Dendritic cell treated with granulocyte-macrophage colony-stimulating factor and Interleukin-4, amounts not matched to agents 40 ng/mL and 50 ng/mL, for 4 days (primary cell): ENCODE measurements around the gene USP6.
A peak's percentile ranks its signal among the peaks of the same experiment; 100 is the strongest.
"Not testable (repeated sequence)": the region's sequence is repeated elsewhere in the genome, so short reads cannot be mapped to it uniquely, and the experiment has no call there.

Experiments used
- H3K27ac Mint-ChIP-seq: one replicate; pipeline ENCODE4 v1.8.0; 2022; ENCODE audit warnings: mild to moderate bottlenecking, mixed read lengths
- H3K27me3 Mint-ChIP-seq: one replicate; pipeline ENCODE4 v1.8.0; 2022; ENCODE audit warnings: mild to moderate bottlenecking, mixed read lengths
- H3K36me3 Mint-ChIP-seq: one replicate; pipeline ENCODE4 v1.8.0; 2022; ENCODE audit warnings: low read depth, mixed read lengths
- H3K4me1 Mint-ChIP-seq: one replicate; pipeline ENCODE4 v1.8.0; 2022; ENCODE audit warnings: low read depth, mixed read lengths
- H3K4me3 Mint-ChIP-seq: one replicate; pipeline ENCODE4 v1.8.0; 2022; ENCODE audit warnings: mild to moderate bottlenecking, moderate library complexity, mixed read lengths
- H3K9me3 Mint-ChIP-seq: one replicate; pipeline ENCODE4 v1.8.0; 2022; ENCODE audit warnings: mixed read lengths
- intact Hi-C: fragments of 100-400 bp; cut with micrococcal nuclease; formaldehyde crosslinking; loops from one replicate; pipeline ENCODE4 v1.15.0; 2022

Gene USP6

GRCh38 chr17:5209396-5209795 is 93.6 kb downstream of the USP6 start:
- H3K27ac Mint-ChIP-seq: no peak overlapping the region
- no peaks in the 10 kb centered on the region for H3K27me3 Mint-ChIP-seq
- H3K9me3 Mint-ChIP-seq: no peaks in the 10 kb centered on the region
- H3K4me1 Mint-ChIP-seq: peaks cover 63% of the 10 kb centered on the region
- peaks cover 60% of the 10 kb centered on the region for H3K36me3 Mint-ChIP-seq
- intact Hi-C loops: no loop called here
- H3K4me3 Mint-ChIP-seq: no peak overlapping the region

GRCh38 chr17:5210091-5210490 is 94.3 kb downstream of the USP6 start:
- H3K4me3 Mint-ChIP-seq: no peak overlapping the region
- H3K36me3 Mint-ChIP-seq: peaks cover 65% of the 10 kb centered on the region
- H3K4me1 Mint-ChIP-seq: peaks cover 63% of the 10 kb centered on the region
- H3K27me3 Mint-ChIP-seq: no peaks in the 10 kb centered on the region
- H3K9me3 Mint-ChIP-seq: no peaks in the 10 kb centered on the region
- intact Hi-C loops: no loop called here
- peak overlapping the region; percentile 70 for H3K27ac Mint-ChIP-seq

- H3K4me1 Mint-ChIP-seq: peaks cover 68% of the 10 kb centered on the region
These were observed 94.9 kb downstream of the USP6 start for GRCh38 chr17:5210614-5211252.

GRCh38 chr17:5211458-5211857 is 95.6 kb downstream of the USP6 start:
- Mint-ChIP-seq H3K4me3 (peak overlapping the region; percentile 55), H3K27me3 (no peaks in the 10 kb centered on the region), H3K4me1 (peaks cover 70% of the 10 kb centered on the region), H3K36me3 (peaks cover 79% of the 10 kb centered on the region), H3K27ac (peak overlapping the region; percentile 70), H3K9me3 (no peaks in the 10 kb centered on the region)
- intact Hi-C loops: no loop called here

More at GRCh38 chr17:5210614-5211252, 94.9 kb downstream of the USP6 start:
- Mint-ChIP-seq H3K9me3 (no peaks in the 10 kb centered on the region), H3K36me3 (peaks cover 72% of the 10 kb centered on the region), H3K27me3 (no peaks in the 10 kb centered on the region), H3K4me3 (peak overlapping the region; percentile 55), H3K27ac (peak overlapping the region; percentile 70)
- intact Hi-C loops: no loop called here

GRCh38 chr17:5217562-5217961 is 101.7 kb downstream of the USP6 start:
- H3K9me3 Mint-ChIP-seq, intact Hi-C loops, H3K27me3 Mint-ChIP-seq, H3K4me3 Mint-ChIP-seq, H3K27ac Mint-ChIP-seq: not testable (repeated sequence)
- H3K36me3 Mint-ChIP-seq: peaks cover 100% of the 10 kb centered on the region
- peaks cover 42% of the 10 kb centered on the region for H3K4me1 Mint-ChIP-seq

- Mint-ChIP-seq H3K36me3 (peaks cover 100% of the 10 kb centered on the region), H3K27me3 (no peaks in the 10 kb centered on the region), H3K27ac (no peak overlapping the region), H3K4me1 (peaks cover 38% of the 10 kb centered on the region), H3K9me3 (no peaks in the 10 kb centered on the region), H3K4me3 (no peak overlapping the region)
- intact Hi-C loops: no loop called here
These were observed 103.7 kb downstream of the USP6 start for GRCh38 chr17:5219536-5219935.

- H3K4me3 Mint-ChIP-seq: no peak overlapping the region
- peaks cover 43% of the 10 kb centered on the region for H3K4me1 Mint-ChIP-seq
- intact Hi-C loops: no loop called here
- no peaks in the 10 kb centered on the region for H3K27me3 Mint-ChIP-seq
- peaks cover 100% of the 10 kb centered on the region for H3K36me3 Mint-ChIP-seq
- no peaks in the 10 kb centered on the region for H3K9me3 Mint-ChIP-seq
- H3K27ac Mint-ChIP-seq: no peak overlapping the region
These were observed 104.2 kb downstream of the USP6 start for GRCh38 chr17:5220074-5220473.

- Mint-ChIP-seq H3K27ac (peak overlapping the region; percentile 36), H3K4me1 (peaks cover 48% of the 10 kb centered on the region), H3K36me3 (peaks cover 97% of the 10 kb centered on the region)
- H3K9me3 Mint-ChIP-seq, H3K27me3 Mint-ChIP-seq, H3K4me3 Mint-ChIP-seq, intact Hi-C loops: not testable (repeated sequence)
These were observed 106.1 kb downstream of the USP6 start for GRCh38 chr17:5221912-5222311.
